Ecto neural progenitor cell (in vitro differentiated cells): ENCODE measurements around the gene NCBP3.

Source experiments
- DNase-seq: peaks from one replicate; pipeline ENCODE4 v3.0.0-alpha.2; 2018; ENCODE audit warnings: low spot score

Gene NCBP3

DNA sequence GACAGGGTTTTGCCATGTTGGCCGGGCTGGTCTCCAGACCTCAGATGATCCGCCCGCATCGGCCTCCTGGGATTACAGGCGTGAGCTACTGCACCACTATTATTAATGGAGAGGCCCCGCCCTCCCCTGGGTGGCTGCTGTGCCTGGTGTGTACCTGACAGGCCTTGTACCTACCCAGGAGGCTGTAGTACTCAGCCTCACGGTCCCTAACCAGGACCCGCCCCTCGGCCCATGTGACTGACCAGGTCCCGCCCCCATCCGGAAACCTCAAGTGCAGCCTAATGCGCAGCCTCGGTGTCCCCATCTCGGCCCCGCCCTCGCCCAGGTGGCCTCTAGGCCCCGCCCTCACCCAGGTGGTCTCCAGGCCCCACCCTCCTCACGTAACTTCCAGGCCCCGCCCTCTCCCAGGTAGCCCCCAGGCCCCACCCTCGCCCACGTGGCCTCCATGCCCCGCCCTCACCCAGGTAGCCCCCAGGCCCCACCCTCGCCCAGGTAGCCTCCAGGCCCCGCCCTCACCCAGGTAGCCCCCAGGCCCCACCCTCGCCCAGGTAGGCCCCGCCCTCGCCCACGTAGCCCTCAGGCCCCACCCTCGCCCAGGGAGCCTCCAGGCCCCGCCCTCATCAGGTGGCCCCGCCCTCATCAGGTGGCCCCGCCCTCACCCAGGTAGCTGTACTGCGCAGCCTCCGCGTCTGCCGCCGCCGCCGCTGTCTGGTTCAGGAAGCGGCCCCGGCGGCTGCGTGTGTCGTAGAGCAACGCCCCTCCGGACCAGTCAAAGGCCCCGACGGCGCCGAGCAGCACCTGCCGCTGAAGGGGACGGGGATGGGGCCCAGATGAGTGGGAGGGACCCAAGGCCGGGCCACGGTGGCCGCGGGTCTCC lies 91.3 kb downstream of the NCBP3 start:
- peak; percentile 95 for DNase-seq

DNA sequence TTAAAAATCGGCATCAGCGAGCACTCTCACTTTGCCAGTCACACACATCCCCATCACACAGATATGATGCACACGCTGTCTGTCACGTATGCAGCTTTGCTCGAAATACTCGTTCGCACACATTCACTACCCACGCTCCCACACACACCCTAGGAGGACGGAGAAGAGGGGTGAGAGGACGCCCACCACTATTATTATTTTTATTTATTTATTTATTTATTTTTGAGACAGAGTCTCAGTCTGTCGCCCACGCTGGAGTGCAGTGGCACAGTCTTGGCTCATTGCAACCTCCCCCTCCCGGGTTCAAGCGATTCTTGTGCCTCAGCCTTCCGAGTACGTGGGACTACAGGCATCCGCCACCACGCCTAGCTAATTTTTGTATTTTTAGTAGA lies 92.0 kb downstream of the NCBP3 start:
- no peak for DNase-seq

DNA sequence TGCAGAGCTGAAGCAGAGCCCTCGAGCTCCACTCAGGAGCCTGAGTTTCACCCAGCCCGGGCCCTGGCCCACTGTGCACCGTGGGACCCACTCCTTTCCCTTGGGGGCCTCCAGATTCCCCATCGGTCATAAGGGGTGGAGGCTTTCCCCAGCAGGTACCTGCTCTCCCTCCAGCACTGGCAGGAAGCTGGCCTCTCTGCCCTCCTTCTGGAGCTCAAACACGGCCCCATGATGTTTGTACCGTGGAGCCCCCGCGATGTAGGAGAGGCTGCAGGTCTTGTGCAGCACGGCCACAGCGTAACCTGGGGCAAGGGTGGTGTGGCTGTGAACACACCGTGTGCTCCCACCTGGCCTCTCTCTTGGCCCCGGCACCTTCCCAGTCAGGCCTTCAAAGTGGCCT lies 92.4 kb downstream of the NCBP3 start:
- DNase-seq, result no peak
